ENCODE measurements around the gene HOXA7. TPM values are rescaled to one million over a fixed set of nuclear protein-coding genes. Genes with fewer than 3 reads are reported as not detected.

The HOXA7 gene
- total and polyA plus RNA-seq, 12 donors = 7.9 to 39.1 (median 22.7) TPM

DNA sequence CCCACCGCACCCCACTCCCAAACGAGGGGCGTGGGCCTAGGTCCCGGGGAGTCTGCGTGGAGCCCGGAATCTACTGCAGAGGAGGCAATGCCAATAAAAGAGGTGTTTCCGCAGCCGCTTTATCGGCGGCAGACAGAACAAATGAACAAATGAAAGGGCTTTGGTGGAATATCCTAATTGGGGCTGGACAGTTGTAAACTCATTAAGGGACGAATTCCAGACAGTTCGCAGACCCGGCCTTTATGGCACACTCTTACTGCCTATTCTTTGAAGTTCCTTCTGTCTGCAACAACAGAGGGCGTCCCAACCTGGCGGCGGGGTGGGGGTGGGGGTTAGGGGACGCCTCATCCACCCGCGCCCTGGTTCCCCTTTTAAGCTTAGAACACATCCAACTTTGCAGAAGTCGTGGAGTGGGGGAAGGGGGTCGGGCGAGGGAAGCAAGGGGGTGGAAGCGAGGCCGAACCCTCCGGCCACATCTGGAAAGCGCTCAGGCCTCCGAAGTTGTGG is 4.8 kb upstream of the HOXA7 start:
- Histone ChIP-seq H3K9me3 (replicated peaks in 1 of 3) (no peaks in the 10 kb centered on the region), H3K27me3 (peaks cover 17% of the 10 kb centered on the region), H3K4me1 (replicated peaks in 1 of 2) (peaks cover 4 to 24% of the 10 kb centered on the region in 2 donors), H3K27ac (peak overlapping the region in 3 of 5 donors; percentile 63 to 88 (median 85)), H3K4me3 (peak overlapping the region in 2 of 4 donors; percentile 52 to 75), H3K36me3 (replicated peaks in 1 of 2) (no peaks in the 10 kb centered on the region)
- TF ChIP-seq, protein P1, sequence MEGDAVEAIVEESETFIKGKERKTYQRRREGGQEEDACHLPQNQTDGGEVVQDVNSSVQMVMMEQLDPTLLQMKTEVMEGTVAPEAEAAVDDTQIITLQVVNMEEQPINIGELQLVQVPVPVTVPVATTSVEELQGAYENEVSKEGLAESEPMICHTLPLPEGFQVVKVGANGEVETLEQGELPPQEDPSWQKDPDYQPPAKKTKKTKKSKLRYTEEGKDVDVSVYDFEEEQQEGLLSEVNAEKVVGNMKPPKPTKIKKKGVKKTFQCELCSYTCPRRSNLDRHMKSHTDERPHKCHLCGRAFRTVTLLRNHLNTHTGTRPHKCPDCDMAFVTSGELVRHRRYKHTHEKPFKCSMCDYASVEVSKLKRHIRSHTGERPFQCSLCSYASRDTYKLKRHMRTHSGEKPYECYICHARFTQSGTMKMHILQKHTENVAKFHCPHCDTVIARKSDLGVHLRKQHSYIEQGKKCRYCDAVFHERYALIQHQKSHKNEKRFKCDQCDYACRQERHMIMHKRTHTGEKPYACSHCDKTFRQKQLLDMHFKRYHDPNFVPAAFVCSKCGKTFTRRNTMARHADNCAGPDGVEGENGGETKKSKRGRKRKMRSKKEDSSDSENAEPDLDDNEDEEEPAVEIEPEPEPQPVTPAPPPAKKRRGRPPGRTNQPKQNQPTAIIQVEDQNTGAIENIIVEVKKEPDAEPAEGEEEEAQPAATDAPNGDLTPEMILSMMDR (IDR thresholded peaks at IDR 0.05) = no peak
- TF ChIP-seq POLR2A (IDR thresholded peaks at IDR 0.05) = no peak
- intact Hi-C loops (cut with DNase I) = loop anchor here (5.0 to 10.0 kb wide), 4 partner anchors 786 to 1276 kb away; no protein-coding TSS in a partner anchor
- WGBS, 4 donors = 20 to 32% (median 21%) methylated on average over 17 to 27 of the region's 27 CpGs
- DNase-seq = peak in 3 of 7 donors; percentile 27 to 48 (median 31)

DNA sequence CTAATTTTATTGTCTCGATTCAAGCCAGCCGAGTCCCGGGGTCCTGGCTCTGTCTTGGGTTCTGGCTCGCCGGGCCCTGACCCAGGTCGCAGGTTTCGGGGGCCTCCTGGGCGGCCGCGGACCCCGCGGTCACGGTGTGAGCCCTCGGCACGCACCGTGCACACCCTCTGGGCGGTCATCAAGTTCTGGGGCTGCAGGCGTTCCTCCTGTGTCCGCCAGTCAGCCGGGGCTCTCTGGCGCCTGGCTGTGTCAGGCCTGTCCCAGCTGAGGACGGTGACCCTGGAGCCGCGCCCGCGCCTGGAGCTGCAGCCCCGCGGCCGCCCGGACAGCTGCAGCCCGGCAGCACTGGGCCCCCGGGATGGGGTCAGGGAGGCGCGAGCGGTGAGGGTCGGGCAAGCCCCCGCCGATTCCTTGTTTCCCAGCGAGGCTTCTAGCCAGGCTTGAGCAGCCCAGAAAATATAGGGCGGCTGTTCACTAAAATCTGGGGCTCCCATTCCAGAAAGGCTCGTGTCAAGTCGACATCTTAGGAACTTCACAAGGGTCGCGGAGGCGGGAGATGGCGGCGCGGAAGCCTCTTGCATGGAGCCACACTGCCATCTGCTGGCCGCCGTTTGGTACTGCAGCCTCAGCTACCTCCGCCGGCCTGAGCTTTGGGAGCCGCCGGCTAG is 4.2 kb upstream of the HOXA7 start:
- H3K4me1 ChIP-seq (replicated peaks in 1 of 2) = peaks cover 5 to 25% of the 10 kb centered on the region in 2 donors
- H3K4me3 ChIP-seq = peak overlapping the region in 3 of 4 donors; percentile 2 to 75 (median 52)
- intact Hi-C loops (cut with DNase I) = loop anchor here (5.0 to 10.0 kb wide), 4 partner anchors 786 to 1276 kb away; no protein-coding TSS in a partner anchor
- TF ChIP-seq, protein P1 (IDR thresholded peaks at IDR 0.05) = peak; percentile 98 to 100 (median 99)
- TF ChIP-seq POLR2A (IDR thresholded peaks at IDR 0.05) = peak in 1 of 2 donors; percentile 58
- no peaks in the 10 kb centered on the region for H3K36me3 ChIP-seq (replicated peaks in 1 of 2)
- H3K9me3 ChIP-seq (replicated peaks in 1 of 3) = no peaks in the 10 kb centered on the region
- peak overlapping the region in 4 of 5 donors; percentile 52 to 88 (median 74) for H3K27ac ChIP-seq
- H3K27me3 ChIP-seq = peaks cover 12% of the 10 kb centered on the region
- 2 to 11% (median 3%) methylated on average over 10 to 54 of the region's 54 CpGs for WGBS, 4 donors
- peak; percentile 86 to 96 (median 93) for DNase-seq

DNA sequence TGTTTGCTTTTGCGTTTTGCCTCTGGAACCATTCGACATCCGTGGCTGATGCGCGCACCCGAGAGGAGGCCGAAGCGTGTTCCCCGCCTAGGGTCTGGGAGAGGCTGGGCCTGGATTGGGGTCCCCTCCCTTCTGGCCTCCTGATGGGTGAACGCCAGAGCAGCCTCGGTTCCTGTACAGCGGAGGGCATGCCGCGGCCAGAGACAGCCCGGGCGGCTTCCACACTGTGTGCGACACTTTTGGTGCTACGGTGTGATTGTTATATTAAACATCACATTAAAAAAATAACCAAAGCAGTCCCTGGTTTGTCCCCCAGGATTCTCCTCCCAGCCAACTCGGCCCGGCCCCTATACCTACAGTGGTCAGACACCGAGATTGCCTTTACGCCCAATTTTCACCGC is 3.7 kb upstream of the HOXA7 start:
- H3K27me3 ChIP-seq = peaks cover 7% of the 10 kb centered on the region
- H3K4me3 ChIP-seq = peak overlapping the region in 3 of 4 donors; percentile 2 to 75 (median 52)
- peak overlapping the region in 4 of 5 donors; percentile 52 to 88 (median 74) for H3K27ac ChIP-seq
- peak in 2 of 7 donors; percentile 17 to 28 for DNase-seq
- H3K4me1 ChIP-seq (replicated peaks in 1 of 2) = peaks cover 10 to 27% of the 10 kb centered on the region in 2 donors
- intact Hi-C loops (cut with DNase I) = loop anchor here (5.0 to 10.0 kb wide), 4 partner anchors 785 to 1275 kb away; no protein-coding TSS in a partner anchor
- H3K9me3 ChIP-seq (replicated peaks in 1 of 3) = no peaks in the 10 kb centered on the region
- no peaks in the 10 kb centered on the region for H3K36me3 ChIP-seq (replicated peaks in 1 of 2)
- 71 to 79% (median 75%) methylated on average over 23 of the region's 23 CpGs for WGBS, 4 donors
- TF ChIP-seq, protein P1 (IDR thresholded peaks at IDR 0.05) = no peak
- no peak for TF ChIP-seq POLR2A (IDR thresholded peaks at IDR 0.05)
